Activated CD4-positive, alpha-beta T cell treated with anti-CD3 and anti-CD28 coated beads, Interleukin-2, amount 50 U/mL, for 16 hours (primary cell): ENCODE data around the gene ISCU.

Experiments used
- DNase-seq: peaks from one replicate; pipeline ENCODE4 v3.0.0-alpha.2; 2020

ISCU gene

DNA sequence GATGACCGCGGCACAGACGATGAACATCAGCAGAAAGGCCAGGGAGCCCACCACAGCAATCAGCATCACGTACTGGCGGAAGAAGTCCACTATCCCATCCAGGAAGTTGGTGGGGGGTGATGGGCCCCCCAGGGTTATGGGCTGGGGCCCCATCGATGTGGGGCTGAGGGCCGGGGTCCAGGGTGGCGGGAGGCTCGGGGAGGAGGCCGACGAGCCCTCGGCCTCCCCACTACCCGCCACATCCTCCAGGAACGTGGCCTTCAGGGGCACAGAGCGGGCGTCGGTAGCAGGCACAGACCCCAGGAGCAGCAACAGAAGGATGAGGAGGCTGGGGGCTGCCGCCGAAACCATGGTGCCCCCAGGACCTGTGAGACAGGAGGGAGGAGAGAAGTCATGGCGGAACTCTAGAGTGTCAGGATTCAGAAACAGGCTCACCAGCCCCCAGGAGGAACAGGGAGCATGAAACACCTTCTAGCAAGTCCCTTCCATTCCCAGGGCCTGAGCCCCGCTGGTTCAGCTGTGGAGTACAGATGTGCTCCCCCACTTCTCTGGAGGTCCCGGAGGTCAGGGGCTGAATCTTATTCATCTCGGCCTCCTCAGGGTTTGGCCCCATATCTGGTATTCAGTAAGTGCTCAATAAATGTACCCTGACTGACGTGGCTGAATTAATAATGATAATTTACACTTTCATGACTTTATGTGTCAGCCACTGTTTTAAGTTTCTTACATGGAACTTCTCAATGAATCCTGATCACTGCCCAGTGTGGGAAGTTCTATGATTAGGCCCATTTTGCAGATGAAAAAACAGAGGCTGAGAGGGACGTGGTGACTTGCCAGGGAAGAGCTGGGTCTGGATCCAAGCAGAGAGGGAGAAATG, 29.9 kb downstream of the ISCU start:
- no peak for DNase-seq

DNA sequence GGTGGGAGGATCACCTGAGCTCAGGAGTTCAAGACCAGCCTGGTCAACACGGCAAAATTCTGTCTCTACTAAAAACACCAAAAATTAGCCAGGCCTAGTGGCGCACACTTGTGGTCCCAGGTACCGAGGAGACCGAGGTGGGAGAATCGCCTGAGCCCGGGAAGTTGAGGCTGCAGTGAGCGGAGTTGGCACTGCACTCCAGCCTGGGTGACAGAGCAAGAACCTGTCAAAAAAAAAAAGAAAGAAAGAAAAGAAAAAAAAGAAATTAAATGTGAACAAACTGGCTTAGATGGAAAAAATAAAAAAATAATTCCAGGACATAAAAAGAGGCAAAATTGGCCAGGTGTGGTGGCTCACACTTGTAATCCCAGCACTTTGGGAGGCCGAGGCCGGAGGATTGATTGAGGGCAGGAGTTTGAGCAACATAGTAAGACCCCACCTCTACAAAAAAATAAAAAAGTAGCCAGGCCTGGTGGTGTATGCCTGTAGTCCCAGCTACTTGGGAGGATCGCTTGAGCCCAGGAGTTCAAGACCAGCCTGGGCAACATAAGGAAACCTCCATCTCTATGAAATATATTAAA, 32.0 kb downstream of the ISCU start:
- DNase-seq: no peak

DNA sequence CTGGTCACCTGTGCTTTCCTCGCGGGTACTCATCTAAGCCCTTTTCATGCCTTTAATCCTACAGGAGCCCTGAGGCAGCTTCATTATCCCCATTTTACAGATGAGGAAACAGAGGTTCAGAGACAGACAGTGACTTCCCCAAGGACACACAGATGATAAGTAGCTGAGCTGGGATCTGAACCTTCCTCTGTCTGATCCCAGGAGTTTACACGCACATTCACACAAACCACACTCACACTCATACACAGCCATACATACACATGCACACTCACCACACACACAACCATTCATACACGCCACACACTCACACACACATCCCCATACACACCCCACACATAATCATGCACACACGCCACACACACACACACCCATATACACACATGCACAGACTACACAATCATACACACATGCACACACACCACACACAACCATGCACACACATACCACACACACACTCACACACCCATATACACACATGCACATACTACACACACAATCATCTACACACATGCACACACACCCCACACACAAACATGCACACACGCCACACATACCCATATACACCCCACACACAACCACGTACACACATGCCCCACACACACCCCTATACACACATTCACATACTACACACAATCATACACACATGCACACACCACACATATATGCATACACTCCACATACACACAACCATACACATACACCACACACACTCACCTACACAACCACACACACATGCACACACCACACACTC, 32.7 kb downstream of the ISCU start:
- no peak for DNase-seq

DNA sequence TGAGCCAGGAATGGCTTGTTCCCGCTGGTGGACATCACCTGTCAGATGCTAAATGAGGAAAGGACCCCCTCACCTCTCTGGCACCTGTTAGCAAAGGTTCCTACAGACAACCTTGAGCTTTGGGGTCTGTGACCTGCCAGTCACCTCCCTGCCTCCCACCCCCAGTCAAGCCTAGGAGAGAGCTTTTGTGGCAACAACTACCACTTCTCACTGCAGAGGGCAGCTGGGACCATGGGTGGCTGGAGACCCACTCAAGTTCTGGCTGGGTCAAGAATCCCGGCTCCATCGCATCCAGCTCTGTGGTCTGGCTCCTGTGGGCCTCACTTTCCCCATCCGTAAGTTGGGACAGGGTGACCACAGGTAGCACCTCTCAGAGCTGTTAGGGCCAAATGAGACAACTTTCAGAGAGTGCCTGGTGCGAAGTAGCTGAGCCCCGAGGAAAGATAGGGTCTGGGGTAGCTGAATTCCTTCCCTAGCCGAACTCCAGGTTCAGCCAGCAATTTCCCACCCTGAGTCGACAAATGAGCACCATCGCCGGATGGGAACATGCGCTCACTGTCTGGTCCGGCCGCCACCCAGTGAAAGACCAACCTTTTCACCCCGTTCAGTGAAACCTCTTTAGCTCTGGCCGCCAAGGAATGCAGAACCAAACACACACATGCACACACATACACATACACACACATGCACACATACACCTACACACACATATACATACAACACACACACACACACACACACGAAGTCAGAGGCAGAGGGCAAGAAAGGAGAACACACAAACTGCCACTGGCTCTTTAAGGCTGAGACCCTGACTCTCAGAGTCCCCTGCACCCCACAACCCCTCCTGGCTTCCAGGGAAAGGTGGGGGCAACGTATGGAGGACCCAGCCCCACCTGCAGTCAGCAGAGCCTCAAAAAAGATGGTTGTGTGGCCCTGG, 33.6 kb downstream of the ISCU start:
- DNase-seq: no peak

DNA sequence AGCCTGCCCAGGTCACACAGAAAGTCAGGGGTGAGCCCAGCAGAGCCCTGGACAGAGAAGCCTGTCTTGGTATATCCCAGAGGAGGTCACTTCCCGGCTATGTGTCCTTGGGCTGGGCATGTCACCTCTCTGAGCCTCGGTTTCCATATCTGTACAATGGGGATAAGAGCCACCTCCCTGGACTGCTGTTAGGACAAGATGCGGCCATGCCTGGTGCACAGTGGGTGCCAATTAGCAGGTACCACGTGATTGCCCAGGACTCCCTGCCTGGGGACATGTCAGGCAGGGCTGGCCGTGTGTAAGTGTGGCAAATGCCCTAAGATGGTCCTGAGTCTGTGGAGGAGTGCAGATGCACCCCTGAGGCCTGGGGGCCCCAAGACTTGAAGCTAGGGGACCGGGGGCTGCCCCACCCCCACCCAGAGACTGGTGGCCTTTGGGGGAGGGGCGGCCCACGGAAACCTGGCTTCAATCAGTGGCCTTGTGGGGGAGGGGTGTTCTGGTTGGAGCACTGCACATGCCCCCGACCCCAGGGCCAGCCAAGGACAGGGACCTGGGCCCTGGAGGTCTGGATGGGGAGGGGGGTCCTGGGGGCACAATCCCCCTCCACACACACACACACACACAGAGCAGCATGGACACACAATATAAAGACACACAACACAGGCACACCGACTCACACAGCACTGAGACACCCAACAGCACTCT, 34.6 kb downstream of the ISCU start:
- DNase-seq: no peak

DNA sequence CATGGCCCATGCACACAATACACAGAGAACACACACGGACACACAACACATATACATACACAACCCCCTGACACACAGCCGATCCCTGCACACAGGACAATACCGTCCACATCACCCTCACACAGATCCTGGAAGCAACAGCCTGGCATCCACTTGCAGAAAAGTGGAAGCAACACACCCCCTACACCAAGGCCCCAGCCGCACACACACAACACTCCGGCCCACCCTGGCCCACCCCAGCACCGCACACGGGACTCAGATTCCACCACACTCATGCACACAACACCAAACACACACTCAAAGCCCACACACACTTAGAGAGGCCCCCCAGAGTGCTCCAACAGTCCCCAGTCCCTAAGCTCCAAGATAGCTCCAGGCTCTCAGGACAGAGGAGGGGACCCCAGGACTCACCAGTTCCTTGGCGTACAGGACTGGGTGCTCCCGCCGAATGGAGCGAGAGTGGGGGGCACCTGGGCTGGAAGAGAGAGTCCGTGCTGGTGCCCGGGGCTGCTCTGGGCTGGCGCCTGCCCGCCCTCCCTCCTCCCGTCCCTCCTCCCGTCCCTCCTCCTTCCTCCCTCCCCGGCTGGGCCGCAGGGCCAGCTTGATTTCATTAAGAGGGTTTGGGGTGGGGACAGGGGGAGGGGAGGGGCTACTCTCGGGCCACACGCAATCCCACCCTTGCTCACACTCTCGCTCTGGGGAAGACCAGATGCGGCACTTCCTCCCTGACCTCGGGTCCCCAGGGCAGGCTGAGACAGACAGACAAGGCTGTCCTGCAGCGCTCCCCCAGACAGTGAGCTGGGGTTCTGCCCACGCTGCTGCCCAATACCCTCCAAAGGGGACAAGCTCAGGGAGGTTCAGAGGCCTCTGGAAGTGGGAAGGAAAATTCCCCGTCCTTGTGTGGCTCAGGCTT, 35.4 kb downstream of the ISCU start, which contains the start of gene TMEM119:
TMEM119 (minus strand) TSS at position 526 of the 913 bp plus-strand sequence. CDS start 5,701 bp downstream, outside the sequence.
- no peak for DNase-seq

DNA sequence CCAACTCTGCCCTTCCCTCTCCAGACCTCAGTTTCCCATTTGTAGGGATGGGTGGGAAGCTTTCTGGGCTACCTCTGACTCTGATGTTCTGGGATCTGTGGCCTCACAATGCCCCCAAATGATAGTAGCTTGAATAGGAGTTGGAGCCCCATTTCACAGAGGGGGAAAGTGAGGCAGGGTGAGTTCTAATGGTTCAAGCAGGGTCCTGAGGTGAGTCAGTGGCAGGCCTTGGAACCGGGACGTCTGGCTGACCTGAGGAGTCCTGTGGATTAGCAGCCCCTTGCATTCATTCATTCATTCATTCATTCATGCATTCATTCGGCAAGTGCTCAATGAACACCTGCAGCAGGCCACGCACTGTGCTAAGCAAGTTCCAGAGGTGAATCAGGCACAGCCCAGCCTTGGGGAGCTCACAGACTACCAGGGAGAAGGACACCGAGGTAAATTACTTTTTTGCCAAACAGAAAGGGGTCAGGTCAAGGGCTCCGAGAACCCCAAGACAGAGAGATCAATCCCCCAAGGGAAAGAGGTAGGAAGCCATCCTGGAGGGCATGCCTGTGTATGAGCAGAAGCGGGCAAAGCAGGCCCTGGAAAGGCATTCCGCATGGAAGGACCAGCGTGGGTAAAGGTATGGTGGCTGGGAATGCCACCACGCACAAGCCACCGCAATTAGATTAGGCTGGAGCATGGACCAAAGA, 36.3 kb downstream of the ISCU start:
- DNase-seq: no peak

DNA sequence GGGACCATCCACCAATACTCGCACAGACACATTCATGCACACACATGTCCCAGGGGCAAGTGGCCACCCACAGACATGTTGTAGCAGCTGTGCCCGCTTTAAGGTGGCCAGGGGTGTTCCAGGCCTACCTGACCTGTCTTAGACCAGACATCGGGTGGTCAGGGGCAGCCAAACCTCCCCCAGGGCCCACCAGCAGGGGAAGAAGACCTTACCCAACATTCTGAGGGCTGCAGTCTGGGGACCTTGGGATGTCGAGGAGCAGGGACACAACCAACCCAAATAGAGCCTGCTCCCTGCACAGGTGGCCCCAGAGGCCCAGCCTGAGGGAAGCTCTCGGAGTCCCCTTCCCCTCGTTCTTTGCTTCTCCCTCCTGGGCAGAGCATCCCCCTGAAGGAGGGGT, 37.1 kb downstream of the ISCU start:
- DNase-seq: no peak

DNA sequence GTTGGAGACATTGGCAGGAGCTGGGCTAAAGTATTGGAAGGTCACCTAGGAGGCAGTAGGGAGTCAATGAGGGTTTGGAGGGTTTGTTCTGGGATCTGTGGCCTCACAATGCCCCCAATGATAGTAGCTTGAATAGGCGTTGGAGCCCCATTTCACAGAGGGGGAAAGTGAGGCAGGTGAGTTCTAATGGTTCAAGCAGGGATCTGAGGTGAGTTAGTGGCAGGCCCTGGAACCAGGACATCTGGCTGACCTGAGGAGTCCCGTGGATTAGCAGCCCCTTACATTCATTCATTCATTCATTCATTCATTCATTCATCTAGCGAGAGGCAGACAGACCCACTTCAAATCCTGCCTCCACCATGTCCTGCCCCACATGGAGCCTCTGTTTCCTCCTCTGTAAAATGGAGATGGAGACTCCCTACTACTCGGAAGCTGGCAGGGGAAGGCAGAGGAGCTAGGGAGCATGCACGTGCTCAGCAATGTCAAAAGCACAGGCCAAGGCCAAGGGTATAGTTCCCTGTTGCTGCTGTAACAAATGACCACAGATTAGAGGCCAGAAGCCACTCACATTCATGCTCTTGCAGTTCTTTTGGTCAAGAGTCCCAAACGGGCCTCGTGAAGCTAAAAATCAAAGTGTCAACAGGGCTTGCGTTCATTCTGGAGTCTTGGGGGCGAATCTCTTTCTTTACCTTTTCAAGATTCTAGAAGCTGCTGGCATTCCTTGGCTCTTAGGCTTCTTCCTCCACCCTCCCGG, 37.7 kb downstream of the ISCU start:
- DNase-seq: no peak

DNA sequence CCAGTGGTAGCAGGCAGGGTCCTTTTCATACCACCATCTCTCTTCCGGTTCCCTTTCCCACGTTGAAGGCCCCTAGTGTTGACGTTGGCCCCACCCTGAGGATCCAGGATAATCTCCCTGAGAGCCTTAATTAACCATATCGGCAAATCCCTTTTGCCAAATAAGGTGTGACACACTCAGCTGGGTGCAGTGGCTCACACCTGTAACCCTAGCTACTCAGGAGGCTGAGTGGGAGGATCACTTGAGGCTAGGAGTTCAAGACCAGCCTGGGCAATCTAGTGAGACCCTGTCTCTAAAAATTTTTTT, 38.3 kb downstream of the ISCU start:
- no peak for DNase-seq

DNA sequence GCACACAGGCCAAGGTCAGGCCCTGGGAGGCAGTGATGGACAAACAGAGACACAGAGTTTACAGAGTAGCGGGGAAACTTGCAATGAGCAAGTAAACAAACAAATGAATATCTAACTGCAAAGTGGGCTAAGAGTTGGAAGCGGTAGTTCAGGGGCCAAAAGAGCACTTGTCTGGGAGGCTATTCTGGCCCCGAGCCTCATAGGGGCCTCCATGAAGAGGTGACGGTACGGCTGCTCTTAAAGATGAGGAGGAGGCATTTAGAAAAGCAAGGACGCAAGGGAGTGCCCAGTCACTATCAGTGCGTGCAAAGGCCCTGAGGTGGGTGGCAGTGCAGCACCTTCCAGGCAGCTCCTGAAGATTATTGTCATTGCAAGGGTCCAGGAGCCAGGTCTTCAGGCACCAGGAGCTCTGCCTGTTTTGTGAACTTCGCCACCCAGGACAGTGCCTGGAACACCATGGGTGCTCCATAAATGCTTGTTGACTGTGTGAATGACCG, 39.9 kb downstream of the ISCU start:
- DNase-seq: no peak

DNA sequence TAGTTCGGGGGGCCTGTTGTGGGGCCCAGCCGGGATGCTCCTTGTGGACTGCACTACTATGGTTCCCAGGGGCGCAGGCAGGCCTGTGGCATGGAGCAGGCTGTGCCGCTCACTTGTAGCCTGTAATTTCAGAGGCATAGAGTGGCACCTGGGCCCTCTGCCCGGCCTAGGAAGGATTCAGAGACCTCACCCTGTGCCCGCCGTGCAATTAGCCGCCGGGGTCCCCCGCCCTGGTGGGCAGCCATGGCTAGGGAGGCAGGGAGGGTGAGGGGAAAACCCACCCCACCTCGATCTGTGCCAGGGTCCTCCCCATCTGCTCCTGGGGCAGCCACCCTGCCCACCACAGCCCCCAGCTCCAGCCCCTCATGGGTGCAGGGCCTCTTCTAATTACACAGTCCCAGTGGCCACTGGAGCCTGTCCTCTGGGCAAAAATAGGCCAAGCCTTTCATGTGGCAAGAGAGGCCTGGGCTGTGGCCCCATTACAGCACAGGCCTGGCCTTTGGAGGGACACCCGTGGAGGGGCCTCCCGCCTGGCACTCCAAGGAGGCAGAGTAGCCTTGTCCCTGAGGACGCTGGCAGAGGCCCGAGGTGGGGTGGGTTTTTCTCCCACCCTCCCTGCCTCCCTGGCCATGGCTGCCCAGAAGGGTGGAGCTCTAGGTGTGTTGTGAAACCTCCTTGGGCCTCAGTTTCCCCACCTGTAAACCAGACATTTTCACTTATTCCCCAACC, 40.7 kb downstream of the ISCU start:
- DNase-seq: no peak

DNA sequence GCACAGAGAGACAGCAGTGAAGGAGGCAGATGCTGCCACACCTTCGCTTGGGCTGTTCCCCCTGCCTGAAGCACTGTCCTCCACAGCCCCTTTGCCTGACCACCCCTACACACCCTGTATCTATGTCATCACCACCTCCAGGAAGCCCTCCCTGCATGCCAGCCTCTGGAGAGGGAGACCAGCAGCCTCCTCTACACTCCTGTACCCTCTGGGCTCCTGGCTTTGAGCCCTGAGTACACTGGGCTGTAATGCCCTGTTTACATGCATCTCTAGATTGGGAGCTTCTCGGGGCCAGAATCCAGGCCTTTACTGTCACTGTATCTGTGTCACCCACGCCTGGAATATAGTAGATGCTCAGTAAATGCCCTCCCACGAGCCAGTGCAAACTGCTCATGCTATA, 41.3 kb downstream of the ISCU start:
- no peak for DNase-seq

DNA sequence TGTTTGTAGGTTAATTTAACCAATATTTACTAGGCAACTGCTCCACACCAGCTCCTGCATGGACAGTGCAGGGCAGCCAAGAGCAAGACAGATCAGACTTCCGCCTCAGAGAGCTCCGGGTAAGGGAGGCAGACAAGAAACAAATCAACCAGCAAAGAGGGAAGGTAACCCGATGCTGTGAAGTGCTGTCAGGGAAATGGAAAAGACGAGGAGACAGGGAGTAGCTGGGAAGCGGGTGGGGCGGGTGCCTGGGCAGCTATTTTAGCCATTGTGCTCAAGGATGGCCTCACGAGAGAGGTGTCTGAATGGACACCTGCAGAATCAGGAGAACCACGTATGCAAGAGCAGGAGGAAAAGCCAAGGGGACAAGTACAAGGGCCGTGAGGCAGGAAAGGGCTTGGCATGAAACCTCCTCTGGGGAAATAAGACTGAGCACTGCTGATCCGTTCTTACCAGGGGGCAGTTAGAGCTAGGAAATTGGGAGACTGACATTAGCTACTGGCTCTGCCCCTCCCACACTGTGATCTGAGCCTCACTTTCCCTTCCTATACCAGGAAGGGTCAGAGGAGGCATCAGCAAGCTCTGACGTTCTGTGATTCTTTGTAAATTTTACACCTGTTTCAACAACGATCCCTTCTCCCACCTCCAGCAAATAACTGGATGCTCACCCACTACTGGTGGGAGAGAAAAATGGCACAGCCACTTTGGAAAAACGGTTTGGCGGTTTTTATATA, 42.0 kb downstream of the ISCU start:
- no peak for DNase-seq

DNA sequence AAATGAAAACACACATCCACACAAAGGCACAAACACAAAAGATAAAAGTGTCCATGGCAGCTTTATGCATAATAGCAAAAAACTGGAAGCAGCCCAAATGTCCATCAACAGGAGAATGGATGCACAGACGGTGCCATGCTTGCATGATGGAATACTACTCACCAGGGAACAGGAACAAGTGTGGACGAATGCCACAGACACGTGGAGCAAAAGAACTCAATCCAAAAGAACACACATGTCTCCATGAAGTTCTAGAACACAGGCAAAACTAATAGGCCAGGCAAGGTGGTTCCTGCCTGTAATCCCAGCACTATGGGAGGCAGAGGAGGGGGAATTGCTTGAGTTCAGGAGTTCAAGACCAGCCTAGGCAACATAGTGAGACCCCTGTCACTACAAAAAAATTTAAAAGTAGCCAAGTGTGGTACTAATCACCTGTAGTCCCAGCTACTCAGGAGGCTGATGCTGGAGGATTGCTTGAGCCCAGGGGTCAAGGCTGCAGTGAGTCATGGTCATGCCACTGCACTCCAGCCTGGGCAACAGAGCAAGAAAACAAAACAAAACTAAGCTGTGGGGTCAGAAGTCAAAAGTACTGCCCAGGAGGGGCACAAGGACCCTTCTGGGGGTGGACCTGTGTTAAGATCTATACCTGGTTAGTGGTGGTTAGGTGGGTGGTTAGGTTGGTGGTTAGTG, 42.7 kb downstream of the ISCU start:
- no peak for DNase-seq

DNA sequence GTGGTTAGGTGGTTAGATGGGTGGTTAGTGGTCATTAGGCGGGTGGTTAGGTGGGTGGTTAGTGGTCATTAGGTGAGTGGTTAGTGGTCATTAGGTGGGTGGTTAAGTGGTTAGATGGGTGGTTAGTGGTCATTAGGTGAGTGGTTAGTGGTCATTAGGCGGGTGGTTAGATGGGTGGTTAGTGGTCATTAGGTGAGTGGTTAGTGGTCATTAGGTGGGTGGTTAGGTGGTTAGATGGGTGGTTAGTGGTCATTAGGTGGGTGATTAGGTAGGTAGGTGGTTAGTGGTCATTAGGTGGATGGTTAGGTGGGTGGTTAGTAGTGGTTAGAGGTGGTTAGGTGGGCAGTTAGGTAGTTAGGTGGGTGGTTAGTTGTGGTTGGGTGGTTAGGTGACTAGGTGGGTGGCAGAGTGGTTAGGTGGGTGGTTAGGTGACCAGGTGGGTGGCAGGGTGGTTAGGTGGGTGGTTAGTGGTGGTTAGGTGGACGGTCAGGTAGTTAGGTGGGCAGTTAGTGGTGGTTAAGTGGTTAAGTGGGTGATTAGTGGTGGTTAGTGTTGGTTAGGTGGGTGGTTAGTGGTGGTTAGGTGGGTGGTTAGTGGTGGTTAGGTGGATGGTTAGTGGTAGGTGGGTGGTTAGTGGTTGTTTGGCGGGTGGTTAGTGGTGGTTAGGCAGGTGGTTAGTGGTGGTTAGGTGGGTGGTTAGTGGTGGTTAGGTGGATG, 43.5 kb downstream of the ISCU start:
- DNase-seq: no peak

DNA sequence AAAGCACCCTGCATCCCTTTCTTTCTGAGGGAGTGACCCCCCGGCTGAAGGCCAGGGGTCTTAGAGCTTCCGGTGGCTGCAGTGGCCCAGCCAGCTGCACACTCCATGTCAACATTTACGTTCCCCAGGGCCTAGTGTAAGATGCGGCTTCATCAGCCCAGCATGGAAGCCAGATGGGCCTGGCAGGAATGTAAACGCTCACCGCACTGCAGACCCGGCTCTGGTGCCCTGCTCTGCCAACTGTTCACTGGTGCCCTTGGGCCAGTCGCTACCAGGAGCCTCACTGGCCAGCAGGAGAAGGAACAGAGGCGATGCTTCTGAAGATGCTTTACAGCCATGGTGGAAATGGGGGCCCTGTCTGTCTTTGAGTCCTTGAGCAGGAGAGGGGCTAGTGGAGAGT, 44.1 kb downstream of the ISCU start:
- DNase-seq: no peak
